PFSK-1 (cell line): ENCODE measurements around the gene RPS3.

Source experiments
- FOXP2 ChIP-seq: optimal IDR thresholded peaks from 2 replicates; pipeline ENCODE3; 2011; ENCODE audit warnings: borderline replicate concordance, control low read depth, inconsistent platforms; ENCODE audit not compliant: insufficient read depth; ENCODE audit errors: extremely low read length, extremely low read depth
- POLR2AphosphoS5 ChIP-seq: IDR thresholded peaks from 2 replicates; pipeline ENCODE4 v1.6.1; 2012; ENCODE audit warnings: low read depth, mild to moderate bottlenecking, control low read depth, low read length, moderate library complexity
- REST ChIP-seq, 2 experiments: IDR thresholded peaks; 2 replicates each; pipeline versions ENCODE4 v1.6.1 to v1.8.0; 2011 to 2012; ENCODE audit warnings: low read depth in 2 of 2, low read length in 2 of 2, control low read depth in 1 of 2, inconsistent platforms in 1 of 2, mild to moderate bottlenecking in 1 of 2, moderate library complexity in 1 of 2; ENCODE audit not compliant: insufficient read depth in 1 of 2
- SIN3A ChIP-seq: IDR thresholded peaks from 2 replicates; pipeline ENCODE4 v1.6.1; 2012; ENCODE audit warnings: mild to moderate bottlenecking, low read length, moderate library complexity, borderline replicate concordance; ENCODE audit not compliant: insufficient read depth
- TAF1 ChIP-seq: IDR thresholded peaks from 2 replicates; pipeline ENCODE4 v1.6.1; 2012; ENCODE audit warnings: low read length, control low read depth, borderline replicate concordance; ENCODE audit not compliant: insufficient read depth

RPS3 gene

GRCh38 chr11:75369560-75370255 is 29.6 kb upstream of the RPS3 start:
- no peak for TF ChIP-seq SIN3A
- no peak for TF ChIP-seq FOXP2
- no peak for TF ChIP-seq REST (IDR thresholded peaks at IDR 0.05; ENCODE audit: insufficient read depth in 1 of 2, low read depth in 2 of 2, low read length in 2 of 2)
- TF ChIP-seq POLR2AphosphoS5 = no peak
- TF ChIP-seq TAF1 = no peak

- TF ChIP-seq POLR2AphosphoS5 (no peak), SIN3A (no peak), REST (IDR thresholded peaks at IDR 0.05; ENCODE audit: insufficient read depth in 1 of 2, low read depth in 2 of 2, low read length in 2 of 2) (no peak), TAF1 (no peak), FOXP2 (no peak)
These were observed 27.1 kb upstream of the RPS3 start for GRCh38 chr11:75371949-75372876.

- TF ChIP-seq TAF1 (no peak), REST (IDR thresholded peaks at IDR 0.05; ENCODE audit: insufficient read depth in 1 of 2, low read depth in 2 of 2, low read length in 2 of 2) (no peak)
These were observed 26.1 kb upstream of the RPS3 start for GRCh38 chr11:75373201-75373600.

- TF ChIP-seq POLR2AphosphoS5 (no peak), TAF1 (no peak), SIN3A (no peak), FOXP2 (no peak), REST (IDR thresholded peaks at IDR 0.05; ENCODE audit: insufficient read depth in 1 of 2, low read depth in 2 of 2, low read length in 2 of 2) (no peak)
These were observed 24.7 kb upstream of the RPS3 start for GRCh38 chr11:75374646-75375045.
